GM12872 (cell line): ENCODE data around the gene GNAS.

ENCODE experiments used
- CTCF ChIP-seq: IDR thresholded peaks from 3 replicates; pipeline ENCODE4 v1.5.1; 2011; ENCODE audit warnings: low read depth, mild to moderate bottlenecking, low read length, moderate library complexity; ENCODE audit not compliant: insufficient read depth

GNAS gene

DNA sequence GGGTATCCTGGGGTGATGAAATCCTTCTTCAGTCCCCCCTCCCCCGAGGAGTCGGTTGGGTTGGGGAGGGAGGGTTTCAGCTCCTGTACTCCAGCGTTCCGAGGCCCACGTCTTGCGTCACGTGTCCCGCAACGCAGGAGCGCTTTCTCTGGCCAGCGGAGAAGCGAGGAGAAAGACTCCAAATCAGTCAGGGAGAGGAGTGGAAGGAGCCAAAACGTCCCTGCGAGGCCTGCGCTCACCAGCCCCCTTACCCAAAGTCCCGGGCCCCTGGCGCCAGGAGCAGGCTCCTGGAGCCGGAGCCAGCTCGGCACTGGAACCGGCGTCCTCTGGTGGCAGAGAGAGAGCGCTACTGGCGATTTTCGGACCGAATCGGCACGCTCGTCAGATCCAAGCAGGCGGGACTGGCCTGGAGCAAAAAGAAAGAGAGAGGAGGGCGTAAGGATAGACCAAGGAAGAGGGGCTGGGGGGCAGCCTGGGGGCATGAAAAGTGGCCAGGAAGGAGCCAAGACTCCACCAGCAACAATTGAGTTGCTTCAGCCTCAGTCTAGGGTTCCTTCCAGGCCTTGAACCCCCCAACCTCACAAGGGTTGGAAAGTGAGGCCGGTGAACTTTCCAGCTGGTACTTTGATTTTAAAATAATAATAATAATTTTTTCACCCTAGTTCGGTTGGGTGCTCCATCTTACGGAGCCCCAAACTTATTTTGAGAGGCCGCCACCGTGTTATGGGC lies at the start of gene GNAS:
Gene GNAS (plus strand): TSS at position 174 of the 729 bp plus-strand sequence.
- TF ChIP-seq CTCF, result peak; percentile 76

DNA sequence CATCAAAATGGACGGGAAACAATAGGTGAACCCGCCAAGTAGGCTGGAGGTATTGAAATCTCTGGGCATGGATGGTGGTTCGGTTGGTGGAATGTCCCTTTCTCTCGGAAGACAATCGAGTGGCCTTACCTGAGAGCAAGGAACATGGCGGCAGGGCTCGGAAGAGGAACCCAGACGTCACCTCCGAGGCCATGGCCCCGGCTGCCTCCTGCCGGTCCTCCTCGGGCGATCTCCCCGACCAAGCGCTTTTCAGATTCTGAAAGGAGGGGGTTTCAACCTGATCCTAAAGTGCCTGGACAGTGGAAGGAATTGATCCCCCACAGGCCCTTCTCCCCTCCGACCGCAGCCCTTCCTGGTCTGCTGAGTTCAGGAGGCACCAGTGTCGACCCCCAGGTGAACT lies 49.0 kb upstream of the GNAS start:
- TF ChIP-seq CTCF, result no peak

DNA sequence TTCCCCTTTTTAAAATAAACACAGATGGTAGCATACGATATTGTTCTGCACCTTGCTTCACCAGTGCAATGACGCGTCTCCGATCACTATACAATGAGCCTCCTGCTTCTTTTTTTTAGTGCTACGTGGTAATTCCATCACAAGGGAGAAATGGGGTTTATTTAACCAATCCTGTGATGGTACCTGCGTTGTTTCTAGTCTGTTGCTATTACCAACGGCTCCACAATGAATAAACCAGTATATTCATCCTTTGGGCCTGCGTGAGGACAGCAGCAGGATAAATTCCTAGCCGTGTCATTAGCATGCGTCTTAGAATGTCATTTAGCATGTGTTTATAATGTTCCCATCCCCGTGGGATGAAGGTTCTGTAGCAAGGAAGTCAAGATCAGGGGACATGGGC lies 44.7 kb upstream of the GNAS start:
- TF ChIP-seq CTCF, result no peak

DNA sequence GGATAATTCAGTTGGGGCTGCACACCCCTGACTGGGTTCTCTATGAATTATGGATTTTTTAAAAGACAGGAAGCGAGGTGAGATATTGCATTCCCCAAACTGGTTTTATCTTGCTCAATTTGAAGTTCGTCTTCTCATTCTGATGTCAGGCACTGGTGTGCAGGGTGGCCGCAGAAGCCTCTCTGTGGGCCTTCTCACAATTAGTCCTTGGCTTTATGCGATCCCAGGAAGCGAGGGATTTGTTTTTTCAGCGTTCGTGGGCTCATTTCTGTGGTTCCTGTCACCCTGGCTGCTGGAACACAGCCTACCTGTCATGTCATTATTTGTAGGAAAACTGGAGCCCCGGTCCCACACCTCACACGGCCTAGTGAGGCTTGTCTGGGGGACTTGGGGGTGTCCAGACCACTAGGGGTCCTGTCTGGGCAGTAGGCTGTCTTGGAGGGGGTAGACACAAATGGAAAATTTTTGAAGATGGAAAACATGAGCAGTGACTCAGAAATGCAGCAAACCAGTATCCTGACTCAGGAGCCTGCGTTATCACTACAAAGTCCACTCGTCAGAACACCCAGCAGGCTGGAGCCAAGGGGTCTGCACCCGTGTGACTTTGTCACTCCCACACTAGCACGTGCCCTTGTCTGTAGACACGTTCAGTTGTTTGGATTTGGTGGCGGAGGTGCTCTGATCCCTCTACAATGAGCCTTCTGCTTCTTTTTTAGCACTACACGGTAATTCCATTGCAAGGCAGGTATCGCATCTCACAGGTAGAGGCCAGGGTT lies 44.1 kb upstream of the GNAS start:
- no peak for TF ChIP-seq CTCF

DNA sequence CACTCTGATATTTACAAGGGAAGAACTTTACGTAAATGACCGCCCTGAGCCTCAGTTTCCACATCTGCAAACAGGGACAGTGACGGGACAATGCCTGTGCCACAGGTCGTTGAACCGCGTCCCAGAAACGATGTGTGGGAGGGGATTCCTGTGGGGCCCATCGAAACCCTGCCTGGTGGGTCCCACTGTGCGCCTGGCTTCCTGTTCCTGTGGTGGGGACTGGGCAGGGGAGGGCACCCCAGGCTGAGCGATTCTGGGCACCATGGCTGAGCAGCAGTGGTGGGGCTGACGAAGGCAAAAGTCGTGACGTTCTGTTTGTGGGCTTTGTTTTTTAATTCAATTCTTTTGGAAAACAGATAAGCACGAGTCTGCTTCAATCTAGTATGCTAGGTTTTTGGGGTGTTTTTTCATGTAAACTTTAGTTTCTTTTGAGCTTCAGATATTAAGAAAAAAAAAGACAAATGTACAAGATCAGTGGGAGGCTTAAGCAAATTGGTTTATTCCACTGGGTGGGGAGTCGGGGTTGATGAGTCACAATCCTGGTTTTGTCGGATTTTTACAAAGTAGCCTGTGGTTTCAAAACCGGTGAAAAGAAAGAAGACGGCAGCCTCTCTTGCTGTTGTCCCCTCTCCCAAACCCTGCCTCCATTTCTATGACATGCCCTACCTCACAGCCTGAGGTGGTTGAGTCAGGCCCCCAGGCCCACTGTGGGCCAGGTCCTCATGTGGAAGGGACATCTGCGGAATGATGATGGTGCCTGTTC lies 42.2 kb upstream of the GNAS start:
- no peak for TF ChIP-seq CTCF

- no peak for TF ChIP-seq CTCF
These were observed 41.7 kb upstream of the GNAS start for GRCh38 chr20:58810879-58811250.

- no peak for TF ChIP-seq CTCF
These were observed 41.2 kb upstream of the GNAS start for GRCh38 chr20:58811334-58811733.
